SK-N-SH (cell line): Measurements from ENCODE around the gene NTM. TPM values are rescaled to one million over a fixed set of nuclear protein-coding genes. Genes with fewer than 3 reads are reported as not detected.

Experiments used
- CTCF ChIA-PET: fragments of 300-600, 350-600 bp; formaldehyde crosslinking; extraction: SDS; loops from one replicate; lab custom pipeline; 2021; lab: Yijun Ruan, JAX
- POLR2A ChIA-PET: fragments of 350-600 bp; sonication (Branson Sonifier 250); formaldehyde crosslinking; extraction: SDS; loops from one replicate; lab custom pipeline; 2020; ENCODE audit warnings: antibody characterized with exemption, inconsistent platforms; lab: Yijun Ruan, JAX
- DNase-seq: peaks from one replicate; pipeline ENCODE4 v3.0.0; 2012
- H2AFZ ChIP-seq: fragments of 200-600 bp; sonication (generic); 2 replicates; pipeline ENCODE4 v1.8.1; 2016; ENCODE audit warnings: antibody characterized with exemption, mild to moderate bottlenecking, low read depth
- H3F3A ChIP-seq: fragments of 200-600 bp; sonication (generic); replicated peaks from 2 replicates; pipeline ENCODE3; 2016; ENCODE audit warnings: antibody characterized with exemption, mild to moderate bottlenecking; ENCODE audit not compliant: insufficient read depth
- H3K27ac ChIP-seq, 2 experiments: fragments of 200-500 bp in 1 of 2; fragments of 200-600 bp in 1 of 2; sonication (Bioruptor generic) in 1 of 2; sonication (generic), shearing (Covaris generic) in 1 of 2; 2 replicates each; pipeline versions ENCODE4 v1.5.1 to v1.6.1; 2014 to 2016; ENCODE audit warnings: low read depth in 2 of 2, inconsistent platforms in 1 of 2, low read length in 1 of 2, mild to moderate bottlenecking in 1 of 2, mixed read lengths in 1 of 2
- H3K27me3 ChIP-seq: fragments of 200-600 bp; sonication (generic), shearing (Covaris generic); 2 replicates; pipeline ENCODE4 v1.6.1; 2016; ENCODE audit warnings: mixed run types; ENCODE audit not compliant: insufficient read depth
- H3K36me3 ChIP-seq, 2 experiments: fragments of 200-500 bp in 1 of 2; fragments of 200-600 bp in 1 of 2; sonication (Bioruptor generic) in 1 of 2; sonication (generic) in 1 of 2; replicated peaks in 1 of 2; 2 replicates each; pipeline versions ENCODE3 to v1.5.1; 2014 to 2016; ENCODE audit warnings: low read length in 1 of 2, mild to moderate bottlenecking in 1 of 2; ENCODE audit not compliant: insufficient read depth in 2 of 2, control insufficient read depth in 1 of 2
- H3K4me1 ChIP-seq, 2 experiments: fragments of 200-500 bp in 1 of 2; fragments of 200-600 bp in 1 of 2; sonication (Bioruptor generic) in 1 of 2; sonication (generic), shearing (Covaris generic) in 1 of 2; 2 replicates each; pipeline versions ENCODE4 v1.5.1 to v1.6.1; 2014 to 2016; ENCODE audit warnings: low read depth in 1 of 2, low read length in 1 of 2, mixed run types in 1 of 2; ENCODE audit not compliant: insufficient read depth in 2 of 2, control insufficient read depth in 1 of 2
- H3K4me2 ChIP-seq: fragments of 200-600 bp; sonication (generic), shearing (Covaris generic); 2 replicates; pipeline ENCODE4 v1.6.1; 2017; ENCODE audit warnings: mixed run types
- H3K4me3 ChIP-seq, 2 experiments: fragments of 200-500 bp in 1 of 2; fragments of 200-600 bp in 1 of 2; sonication (Bioruptor generic) in 1 of 2; sonication (generic), shearing (Covaris generic) in 1 of 2; 2 replicates each; pipeline versions ENCODE4 v1.5.1 to v1.8.1; 2014 to 2016; ENCODE audit warnings: low read depth in 2 of 2, inconsistent platforms in 1 of 2, low read length in 1 of 2, mild to moderate bottlenecking in 1 of 2, mixed read lengths in 1 of 2, moderate library complexity in 1 of 2
- H3K79me2 ChIP-seq: fragments of 200-600 bp; sonication (generic); 2 replicates; pipeline ENCODE4 v1.8.1; 2017; ENCODE audit warnings: mild to moderate bottlenecking; ENCODE audit not compliant: insufficient read depth
- H3K9ac ChIP-seq: fragments of 200-600 bp; sonication (generic); 2 replicates; pipeline ENCODE4 v1.6.1; 2017; ENCODE audit warnings: mixed run types
- H3K9me2 ChIP-seq: fragments of 200-600 bp; sonication (generic); 2 replicates; pipeline ENCODE4 v1.6.1; 2017; ENCODE audit warnings: mixed run types
- H3K9me3 ChIP-seq: fragments of 200-600 bp; sonication (generic); 2 replicates; pipeline ENCODE4 v1.6.1; 2017; ENCODE audit warnings: mixed run types, mild to moderate bottlenecking, moderate library complexity
- H4K20me1 ChIP-seq: fragments of 200-600 bp; sonication (generic); 2 replicates; pipeline ENCODE4 v1.6.1; 2017; ENCODE audit warnings: mild to moderate bottlenecking, mixed run types; ENCODE audit not compliant: insufficient read depth
- EZH2phosphoT487 ChIP-seq: fragments of 200-600 bp; sonication (generic); IDR thresholded peaks from 2 replicates; pipeline ENCODE4 v1.6.1; 2017; ENCODE audit warnings: low read depth, mixed run types, mild to moderate bottlenecking, antibody characterized with exemption, moderate library complexity, borderline replicate concordance
- FOSL2 ChIP-seq: IDR thresholded peaks from 2 replicates; pipeline ENCODE4 v1.4.0; 2012; ENCODE audit warnings: low read depth, mild to moderate bottlenecking, moderate library complexity, borderline replicate concordance
- FOXJ3 ChIP-seq: sonication (generic); formaldehyde crosslinking; IDR thresholded peaks from 2 replicates; pipeline ENCODE4 v1.5.1; 2020; ENCODE audit warnings: mild to moderate bottlenecking, missing genetic modification reagents
- GATA2 ChIP-seq: sonication (generic); formaldehyde crosslinking; IDR thresholded peaks from 2 replicates; pipeline ENCODE4 v1.5.0; 2020; ENCODE audit warnings: mild to moderate bottlenecking, missing genetic modification reagents
- IRF3 ChIP-seq: fragments of 150-350 bp; IDR thresholded peaks from 2 replicates; pipeline ENCODE4 v1.6.1; 2016; ENCODE audit warnings: mild to moderate bottlenecking, low read depth, low read length
- JUND ChIP-seq: IDR thresholded peaks from 2 replicates; pipeline ENCODE4 v1.4.0; 2012
- MAX ChIP-seq: IDR thresholded peaks from 2 replicates; pipeline ENCODE4 v1.4.0; 2012; ENCODE audit warnings: low read depth
- NRF1 ChIP-seq: IDR thresholded peaks from 2 replicates; pipeline ENCODE4 v1.6.1; 2012; ENCODE audit warnings: low read depth, mild to moderate bottlenecking, low read length
- SIN3A ChIP-seq: IDR thresholded peaks from 2 replicates; pipeline ENCODE4 v1.6.1; 2012; ENCODE audit warnings: low read depth, mild to moderate bottlenecking, low read length, moderate library complexity, borderline replicate concordance
- SMC3 ChIP-seq: IDR thresholded peaks from 2 replicates; pipeline ENCODE4 v1.6.1; 2012; ENCODE audit warnings: low read depth, low read length, improper control_type of control experiment
- USF1 ChIP-seq: IDR thresholded peaks from 2 replicates; pipeline ENCODE4 v1.4.0; 2012; ENCODE audit warnings: low read depth, borderline replicate concordance
- WGBS: methylation state at CpG from one replicate; pipeline ENCODE4 v1.1.6; 2017; ENCODE audit warnings: low lambda C conversion rate; 5-methylcytosine and 5-hydroxymethylcytosine counted together
- polyA plus RNA-seq, 3 experiments: library from polyadenylated mRNA; depleted of rRNA; stranded (reverse); fragments of >200 nt; gene quantifications; 2 replicates each; pipeline ENCODE4 v1.2.3, GENCODE V29; 2012

Gene NTM
- polyA plus RNA-seq, 1 of the 3 experiments (the other 2 are of a cell fraction) = 20.0 TPM

GRCh38 chr11:131478341-131478740 lies 107.9 kb downstream of the NTM start:
- Histone ChIP-seq H4K20me1 (no peaks in the 10 kb centered on the region), H3K4me1 (no peaks in the 10 kb centered on the region; a peak in 1 of 4 replicates), H3K9me2 (no peaks in the 10 kb centered on the region), H3K36me3 (no peaks in the 10 kb centered on the region), H3K79me2 (no peaks in the 10 kb centered on the region), H3K27me3 (no peaks in the 10 kb centered on the region), H3F3A (no peaks in the 10 kb centered on the region), H3K27ac (no peak overlapping the region), H3K9ac (no peak overlapping the region), H3K4me2 (no peak overlapping the region), H3K9me3 (no peaks in the 10 kb centered on the region), H3K4me3 (no peak overlapping the region), H2AFZ (no peak overlapping the region)
- ChIA-PET CTCF (no interaction called here), POLR2A (no interaction called here)
- 45% methylated on average over 2 of the region's 2 CpGs for WGBS
- DNase-seq = no peak
- TF ChIP-seq IRF3 (no peak), GATA2 (CRISPR knock-in tag) (no peak), MAX (no peak), FOXJ3 (no peak), FOSL2 (no peak), JUND (no peak), SIN3A (no peak)

GRCh38 chr11:131481303-131481702 lies 110.9 kb downstream of the NTM start:
- Histone ChIP-seq H3K79me2 (no peaks in the 10 kb centered on the region), H4K20me1 (no peaks in the 10 kb centered on the region), H3K9ac (no peak overlapping the region), H3K9me2 (no peaks in the 10 kb centered on the region), H3K36me3 (no peaks in the 10 kb centered on the region), H3K4me3 (no peak overlapping the region), H3K4me2 (no peak overlapping the region), H3K27ac (no peak overlapping the region), H3K27me3 (no peaks in the 10 kb centered on the region), H3F3A (no peaks in the 10 kb centered on the region), H3K9me3 (no peaks in the 10 kb centered on the region), H3K4me1 (no peaks in the 10 kb centered on the region; a peak in 1 of 4 replicates), H2AFZ (no peak overlapping the region)
- 25% methylated on average over 3 of the region's 3 CpGs for WGBS
- no peak for DNase-seq
- TF ChIP-seq JUND (no peak), EZH2phosphoT487 (no peak), USF1 (no peak), NRF1 (no peak), SMC3 (no peak)
- POLR2A ChIA-PET = no interaction called here
- CTCF ChIA-PET = no interaction called here
